ENCODE results near the gene CNTNAP2.

GRCh38 chr7:147861058-147861716 is 1744.6 kb downstream of the CNTNAP2 start:
- no peak for TF ChIP-seq CTCF (IDR thresholded peaks at IDR 0.05 in 4 of 5, conservative IDR thresholded peaks at IDR 0.05 in 1 of 5)
- TF ChIP-seq POLR2A (IDR thresholded peaks at IDR 0.05), result no peak

All from gastrocnemius medialis (tissue), 4 donors.